ENCODE results near the gene CCDC89. TPM values are rescaled to one million over a fixed set of nuclear protein-coding genes. Genes with fewer than 3 reads are reported as not detected.
A peak's percentile ranks its signal among the peaks of the same experiment; 100 is the strongest.

The CCDC89 gene
- total and polyA plus RNA-seq, 9 of the 15 experiments (the other 6 are each of a cell fraction or from before 2014, with no cell fraction given): 0.07 to 0.09 TPM; not detected in 7

DNA sequence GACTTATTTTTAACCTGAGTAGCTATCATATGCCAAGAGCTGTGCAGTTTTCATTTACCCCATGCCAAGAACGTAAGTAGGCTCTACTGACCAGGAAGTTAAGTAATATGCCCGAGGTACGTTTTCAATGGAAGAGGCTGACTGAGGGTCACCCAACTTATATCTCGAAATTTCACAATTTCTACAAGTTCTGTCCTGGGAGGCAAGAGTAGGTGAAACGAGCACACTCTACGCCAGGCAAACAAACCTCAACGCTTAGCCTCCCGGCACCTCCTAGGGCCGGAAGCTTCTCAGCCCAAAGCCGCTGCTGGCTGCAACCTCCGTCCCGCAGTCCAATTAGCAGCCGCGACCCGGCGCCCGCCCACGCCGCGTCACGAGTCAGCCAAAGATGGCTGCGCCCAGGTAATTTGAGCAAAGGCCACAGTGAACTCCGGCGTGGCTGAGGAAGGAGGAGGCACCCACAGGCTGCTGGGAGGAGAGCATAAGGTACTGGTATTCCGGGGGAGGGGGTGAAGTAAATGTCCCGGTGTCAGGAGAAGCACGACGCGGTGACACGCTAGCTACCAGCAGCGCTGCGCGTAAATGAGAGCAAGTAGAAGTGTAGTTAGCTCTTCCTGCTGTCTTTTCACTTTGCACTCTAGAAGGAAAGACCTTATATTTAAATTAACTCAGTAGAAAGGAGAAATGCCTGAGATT is 38.2 kb downstream of the CCDC89 start, which contains the start of gene TMEM126A (continued):
- TF ChIP-seq ZNF175 (CRISPR knock-in tag; IDR thresholded peaks at IDR 0.05; ENCODE audit: low read depth) (no peak), ZNF696 (CRISPR knock-in tag; conservative IDR thresholded peaks at IDR 0.05) (no peak), ZBTB1 (CRISPR knock-in tag; IDR thresholded peaks at IDR 0.05; ENCODE audit: borderline replicate concordance, low read depth) (0 out of 2 replicates have a peak, but pooled peaks have one; percentile 43), NR1H2 (CRISPR knock-in tag; IDR thresholded peaks at IDR 0.05) (no peak), HEY1 (CRISPR knock-in tag; IDR thresholded peaks at IDR 0.05; ENCODE audit: borderline replicate concordance) (no peak), TBL1XR1 (IDR thresholded peaks at IDR 0.05; ENCODE audit: low read length in 2 of 2) (peak in 1 of 2 experiments; percentile 46; a peak in 1 of 4 replicates), POU5F1 (IDR thresholded peaks at IDR 0.05; ENCODE audit: borderline replicate concordance, low read depth, low read length, partially characterized antibody) (no peak), SRF (CRISPR knock-in tag; IDR thresholded peaks at IDR 0.05) (peak in 1 of 2 experiments; percentile 83; a peak in 2 of 4 replicates), ERF (CRISPR knock-in tag; IDR thresholded peaks at IDR 0.05) (0 out of 2 replicates have a peak, but pooled peaks have one; percentile 51), AFF4 (CRISPR knock-in tag; IDR thresholded peaks at IDR 0.05) (peak; percentile 82), BDP1 (IDR thresholded peaks at IDR 0.05; ENCODE audit: insufficient read depth, insufficient read length) (no peak), ZNF354B (CRISPR knock-in tag; IDR thresholded peaks at IDR 0.05) (no peak), TCF3 (CRISPR knock-in tag; IDR thresholded peaks at IDR 0.05) (no peak), POLR2B (IDR thresholded peaks at IDR 0.05; ENCODE audit: low read depth, partially characterized antibody) (peak; percentile 92), FOXK1 (CRISPR knock-in tag; IDR thresholded peaks at IDR 0.05; ENCODE audit: borderline replicate concordance) (no peak), KDM2B (CRISPR knock-in tag; IDR thresholded peaks at IDR 0.05) (no peak), POLR2AphosphoS5 (IDR thresholded peaks at IDR 0.05; ENCODE audit: control insufficient read depth, insufficient read depth, low read depth, low read length) (peak; percentile 89), XRCC4 (IDR thresholded peaks at IDR 0.05; ENCODE audit: extremely low read depth, insufficient read depth, insufficient read length) (no peak)
- TF ChIP-seq, protein P1, sequence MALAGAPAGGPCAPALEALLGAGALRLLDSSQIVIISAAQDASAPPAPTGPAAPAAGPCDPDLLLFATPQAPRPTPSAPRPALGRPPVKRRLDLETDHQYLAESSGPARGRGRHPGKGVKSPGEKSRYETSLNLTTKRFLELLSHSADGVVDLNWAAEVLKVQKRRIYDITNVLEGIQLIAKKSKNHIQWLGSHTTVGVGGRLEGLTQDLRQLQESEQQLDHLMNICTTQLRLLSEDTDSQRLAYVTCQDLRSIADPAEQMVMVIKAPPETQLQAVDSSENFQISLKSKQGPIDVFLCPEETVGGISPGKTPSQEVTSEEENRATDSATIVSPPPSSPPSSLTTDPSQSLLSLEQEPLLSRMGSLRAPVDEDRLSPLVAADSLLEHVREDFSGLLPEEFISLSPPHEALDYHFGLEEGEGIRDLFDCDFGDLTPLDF (CRISPR knock-in tag; IDR thresholded peaks at IDR 0.05): 0 out of 2 replicates have a peak, but pooled peaks have one; percentile 40
- TF ChIP-seq, protein P2, sequence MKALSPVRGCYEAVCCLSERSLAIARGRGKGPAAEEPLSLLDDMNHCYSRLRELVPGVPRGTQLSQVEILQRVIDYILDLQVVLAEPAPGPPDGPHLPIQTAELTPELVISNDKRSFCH (CRISPR knock-in tag; IDR thresholded peaks at IDR 0.05): no peak
- TF ChIP-seq, protein P2 (tag; IDR thresholded peaks at IDR 0.05): peak; percentile 39; the same call in 1 of the 2 replicates
